Spleen (tissue), 11 donors: Measurements from ENCODE around the gene RBFA. TPM values are rescaled to one million over a fixed set of nuclear protein-coding genes. Genes with fewer than 3 reads are reported as not detected.
"Not testable (repeated sequence)": the region's sequence is repeated elsewhere in the genome, so short reads cannot be mapped to it uniquely, and the experiment has no call there.

Experiments
- DNase-seq: peaks from one replicate; pipeline ENCODE4 v3.0.0-alpha.2; 2020
- H3K27ac ChIP-seq, 8 donors: fragments of 200-600 bp; sonication (generic) in 7 of 8; 1 replicate in 4 of 8; 2 replicates in 4 of 8; pipeline versions ENCODE4 v1.5.0 to v1.8.0; 2016 to 2021; ENCODE audit warnings: inconsistent platforms in 4 of 8, mild to moderate bottlenecking in 4 of 8, moderate library complexity in 1 of 8
- H3K27me3 ChIP-seq, 7 donors: fragments of 200-600 bp; sonication (generic) in 6 of 7; replicated peaks in 1 of 7; 1 replicate in 4 of 7; 2 replicates in 3 of 7; pipeline versions ENCODE4 v1.5.0 to v1.8.0; 2016 to 2021; ENCODE audit warnings: inconsistent platforms in 3 of 7, mild to moderate bottlenecking in 1 of 7
- H3K36me3 ChIP-seq, 6 donors: fragments of 200-600 bp; sonication (generic) in 5 of 6; 1 replicate in 4 of 6; 2 replicates in 2 of 6; pipeline versions ENCODE4 v1.5.0 to v1.8.0; 2016 to 2021; ENCODE audit warnings: inconsistent platforms in 2 of 6
- H3K4me1 ChIP-seq, 6 donors: fragments of 200-600 bp; sonication (generic) in 5 of 6; 1 replicate in 3 of 6; 2 replicates in 3 of 6; pipeline versions ENCODE4 v1.5.0 to v1.8.0; 2016 to 2021; ENCODE audit warnings: inconsistent platforms in 3 of 6
- H3K4me3 ChIP-seq, 8 donors: fragments of 200-600 bp; sonication (generic) in 7 of 8; 1 replicate in 4 of 8; 2 replicates in 4 of 8; pipeline versions ENCODE4 v1.5.0 to v1.8.0; 2016 to 2021; ENCODE audit warnings: inconsistent platforms in 4 of 8, mild to moderate bottlenecking in 4 of 8, moderate library complexity in 2 of 8
- H3K9me3 ChIP-seq, 8 donors: fragments of 200-600 bp; sonication (generic) in 7 of 8; 1 replicate in 4 of 8; 2 replicates in 4 of 8; pipeline versions ENCODE4 v1.5.0 to v1.8.0; 2016 to 2021; ENCODE audit warnings: inconsistent platforms in 4 of 8
- CTCF ChIP-seq, 11 experiments: fragments of 200-600 bp in 7 of 11; fragments of 450-650 bp in 4 of 11; sonication (generic) in 4 of 11; IDR thresholded peaks in 8 of 11; conservative IDR thresholded peaks in 3 of 11; 1 replicate in 7 of 11; 2 replicates in 4 of 11; pipeline versions ENCODE4 v1.4.0 to v1.8.0; 2016 to 2021; ENCODE audit warnings: antibody characterized with exemption in 11 of 11, inconsistent platforms in 4 of 11, mild to moderate bottlenecking in 1 of 11
- POLR2A ChIP-seq, 3 donors: fragments of 450-650 bp; IDR thresholded peaks; one replicate each; pipeline ENCODE4 v1.5.1; 2017; ENCODE audit warnings: antibody characterized with exemption in 3 of 3, mild to moderate bottlenecking in 1 of 3
- POLR2AphosphoS5 ChIP-seq, 3 donors: sonication (generic); formaldehyde crosslinking; IDR thresholded peaks; one replicate each; pipeline ENCODE4 v1.5.1; 2017; ENCODE audit warnings: antibody characterized with exemption in 3 of 3
- WGBS, 5 donors: extraction: QIAGEN DNeasy Blood & Tissue Kit in 3 of 5; methylation state at CpG; one replicate each; pipeline versions ENCODE4 v1.1.5 to v1.1.7; 2013 to 2018; 5-methylcytosine and 5-hydroxymethylcytosine counted together
- intact Hi-C: fragments of 100-400 bp; cut with DNase I; formaldehyde crosslinking; loops from one replicate; pipeline ENCODE4 v1.15.0; 2023; ENCODE audit warnings: low total_unique reads
- polyA plus RNA-seq, 3 donors: library from polyadenylated mRNA; stranded (reverse); fragments of 200-250 nt; gene quantifications; one replicate each; pipeline ENCODE4 v1.2.1, GENCODE V29; 2013
- total RNA-seq, 7 donors: library from RNA; depleted of rRNA in 3 of 7; stranded (reverse); fragments of >200 nt in 3 of 7; fragmentation: NEBNext Ultra II Directional in 4 of 7; extraction: Animal tissue kit (Norgen Biotek cat#: 25700) in 4 of 7; gene quantifications; one replicate each; pipeline versions ENCODE4 v1.1.0 to v1.2.1, GENCODE V29; 2016 to 2021
- donor health status: healthy with polysubstance abuse.
- donor health status: DM: no; HTN: no; CAD: no; lungs with moderate emphysema.
- donor health status: DM: no; HTN: no; CAD: no.
- donor health status: Bipolar disorder and iron deficiency.
- donor health status: healthy.
- donor health status: DM: no; HTN: no; CAD: no.
- donor health status: DM: yes; HTN: yes; CAD: no.

Gene RBFA
- total and polyA plus RNA-seq, 10 donors = 16.4 to 31.1 (median 19.7) TPM

DNA sequence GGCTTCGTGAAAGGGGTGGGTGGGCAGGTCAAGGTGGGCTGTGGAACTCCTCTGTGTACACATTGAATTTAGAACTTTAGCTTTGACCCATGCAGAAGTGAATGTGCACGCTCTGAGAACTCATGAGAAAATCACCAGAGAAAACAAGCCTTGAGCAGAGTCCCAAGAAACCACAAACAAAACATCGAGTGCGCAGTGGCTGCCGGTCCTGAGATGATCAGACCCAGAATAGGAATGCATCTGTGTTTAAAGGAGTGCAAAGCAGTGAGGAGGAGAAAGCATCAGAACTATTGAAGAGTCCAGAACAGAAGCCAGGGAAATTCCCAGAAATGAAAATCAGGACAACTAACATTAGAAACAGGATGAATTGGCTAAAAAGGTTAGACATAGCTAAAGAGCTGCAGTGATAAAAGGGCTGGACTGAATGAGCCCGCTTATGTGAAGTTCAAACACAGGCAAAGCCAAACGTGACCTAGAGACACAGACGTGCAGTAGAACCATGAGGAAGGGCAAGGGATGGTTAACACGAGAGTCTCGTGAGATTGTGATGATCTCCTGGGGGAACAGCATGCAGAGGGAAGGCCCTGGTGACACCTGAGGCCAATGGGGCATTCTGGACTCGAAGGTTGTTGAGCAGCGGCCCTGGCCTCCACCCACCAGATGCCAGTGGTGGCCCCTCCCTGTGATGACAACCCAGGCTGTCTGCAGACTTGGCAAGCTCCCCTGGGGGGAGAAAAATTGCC lies 29.5 kb upstream of the RBFA start:
- 77 to 85% (median 83%) methylated on average over 12 of the region's 12 CpGs for WGBS, 5 donors

GRCh38 chr18:80006724-80007123 lies 27.5 kb upstream of the RBFA start:
- H3K36me3 ChIP-seq = no peaks in the 10 kb centered on the region
- 67 to 82% (median 70%) methylated on average over 7 of the region's 7 CpGs for WGBS, 5 donors
- peaks cover 0 to 66% (median 47%) of the 10 kb centered on the region in 8 donors for H3K9me3 ChIP-seq
- no peaks in the 10 kb centered on the region for H3K4me1 ChIP-seq
- intact Hi-C loops = no loop called here
- H3K27me3 ChIP-seq = no peaks in the 10 kb centered on the region
- no peak overlapping the region for H3K4me3 ChIP-seq
- no peak for DNase-seq
- TF ChIP-seq POLR2A (IDR thresholded peaks at IDR 0.05) (no peak), CTCF (IDR thresholded peaks at IDR 0.05 in 8 of 11, conservative IDR thresholded peaks at IDR 0.05 in 3 of 11) (no peak), POLR2AphosphoS5 (IDR thresholded peaks at IDR 0.05) (no peak)
- H3K27ac ChIP-seq = no peak overlapping the region

More for the DNA sequence above, 29.5 kb upstream of the RBFA start:
- Histone ChIP-seq H3K27me3 (no peaks in the 10 kb centered on the region), H3K4me1 (no peaks in the 10 kb centered on the region), H3K9me3 (peaks cover 7 to 66% (median 47%) of the 10 kb centered on the region in 8 donors), H3K27ac (no peak overlapping the region), H3K36me3 (no peaks in the 10 kb centered on the region), H3K4me3 (no peak overlapping the region)
- intact Hi-C loops = no loop called here
- TF ChIP-seq POLR2A (IDR thresholded peaks at IDR 0.05) = no peak
- TF ChIP-seq CTCF (IDR thresholded peaks at IDR 0.05 in 8 of 11, conservative IDR thresholded peaks at IDR 0.05 in 3 of 11) = no peak
- no peak for TF ChIP-seq POLR2AphosphoS5 (IDR thresholded peaks at IDR 0.05)
- DNase-seq = no peak

DNA sequence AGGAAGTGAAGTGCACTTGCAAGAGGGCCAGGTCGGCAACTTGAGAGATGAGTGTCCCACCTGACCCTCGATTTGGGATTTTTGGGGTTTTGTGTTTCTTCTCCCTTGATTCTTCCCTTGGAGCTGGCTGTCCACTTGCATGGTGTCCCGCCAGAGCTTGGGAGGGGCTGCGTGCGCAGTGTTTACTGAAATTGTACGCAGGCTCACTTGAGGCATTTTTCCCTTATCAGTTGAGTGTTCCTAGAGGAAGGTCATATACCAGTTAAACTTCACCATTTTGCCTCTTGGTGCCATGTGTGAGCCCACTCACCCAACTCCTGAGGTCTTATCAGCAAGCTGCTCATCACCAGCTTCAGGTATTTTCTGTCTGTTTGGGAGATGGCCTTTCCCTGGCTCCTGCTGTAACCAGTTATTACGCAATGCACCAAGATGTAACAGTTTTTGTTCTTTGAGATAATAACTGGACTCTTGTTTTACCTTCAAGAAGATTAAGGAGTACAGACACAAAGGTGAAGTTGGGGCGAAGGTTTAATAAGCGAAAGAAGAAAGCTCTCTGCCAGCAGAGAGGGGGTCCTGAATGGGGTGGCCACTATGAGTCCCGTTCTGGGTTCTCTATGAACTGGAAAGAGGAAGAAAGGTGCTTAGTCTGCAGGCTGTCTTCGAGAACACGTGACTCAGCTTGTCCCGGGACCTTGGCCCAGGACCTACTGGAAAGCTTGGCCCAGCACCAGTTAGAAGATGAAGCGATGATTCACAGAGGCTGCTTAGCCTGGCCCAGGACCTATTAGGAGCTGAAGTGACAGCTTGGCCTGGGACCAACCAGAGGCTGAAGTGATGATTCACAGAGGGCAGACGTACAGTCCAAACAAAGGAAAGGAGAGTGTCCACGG lies 24.3 kb upstream of the RBFA start:
- H3K4me3 ChIP-seq = no peak overlapping the region
- WGBS, 5 donors = 83 to 95% (median 90%) methylated on average over 16 of the region's 16 CpGs
- intact Hi-C loops = no loop called here
- no peak for DNase-seq
- no peak overlapping the region for H3K27ac ChIP-seq
- H3K9me3 ChIP-seq = peaks cover 0 to 90% (median 68%) of the 10 kb centered on the region in 8 donors
- TF ChIP-seq POLR2AphosphoS5 (IDR thresholded peaks at IDR 0.05) (no peak), POLR2A (IDR thresholded peaks at IDR 0.05) (no peak)
- H3K36me3 ChIP-seq = no peaks in the 10 kb centered on the region
- no peaks in the 10 kb centered on the region for H3K4me1 ChIP-seq
- no peaks in the 10 kb centered on the region for H3K27me3 ChIP-seq

DNA sequence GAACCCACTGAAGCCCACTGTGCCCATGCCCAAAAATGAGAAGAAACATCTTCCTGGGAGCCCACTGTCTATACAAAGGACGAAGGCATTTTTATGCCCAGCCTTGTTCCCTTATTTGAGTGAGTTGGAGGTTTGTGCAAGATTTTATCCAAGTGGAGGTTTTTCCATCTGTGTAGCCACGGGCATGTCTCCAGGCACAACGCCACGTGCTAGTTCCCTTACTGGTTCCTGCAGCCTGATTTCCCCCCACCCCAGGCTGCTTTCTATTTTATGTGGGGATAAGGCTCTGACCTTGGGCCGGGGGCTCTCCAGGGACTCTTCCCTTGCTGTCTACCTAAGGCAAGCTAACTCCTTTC lies 23.7 kb upstream of the RBFA start:
- WGBS, 5 donors = 80 to 91% (median 87%) methylated on average over 5 of the region's 5 CpGs
- H3K9me3 ChIP-seq = peaks cover 0 to 95% (median 71%) of the 10 kb centered on the region in 8 donors
- TF ChIP-seq CTCF (IDR thresholded peaks at IDR 0.05 in 8 of 11, conservative IDR thresholded peaks at IDR 0.05 in 3 of 11) = no peak
- no peak for TF ChIP-seq POLR2AphosphoS5 (IDR thresholded peaks at IDR 0.05)
- no peak for TF ChIP-seq POLR2A (IDR thresholded peaks at IDR 0.05)
- H3K4me1 ChIP-seq = no peaks in the 10 kb centered on the region
- no peak overlapping the region for H3K4me3 ChIP-seq
- no peaks in the 10 kb centered on the region for H3K27me3 ChIP-seq
- intact Hi-C loops = no loop called here
- DNase-seq = no peak
- no peaks in the 10 kb centered on the region for H3K36me3 ChIP-seq
- H3K27ac ChIP-seq = no peak overlapping the region

DNA sequence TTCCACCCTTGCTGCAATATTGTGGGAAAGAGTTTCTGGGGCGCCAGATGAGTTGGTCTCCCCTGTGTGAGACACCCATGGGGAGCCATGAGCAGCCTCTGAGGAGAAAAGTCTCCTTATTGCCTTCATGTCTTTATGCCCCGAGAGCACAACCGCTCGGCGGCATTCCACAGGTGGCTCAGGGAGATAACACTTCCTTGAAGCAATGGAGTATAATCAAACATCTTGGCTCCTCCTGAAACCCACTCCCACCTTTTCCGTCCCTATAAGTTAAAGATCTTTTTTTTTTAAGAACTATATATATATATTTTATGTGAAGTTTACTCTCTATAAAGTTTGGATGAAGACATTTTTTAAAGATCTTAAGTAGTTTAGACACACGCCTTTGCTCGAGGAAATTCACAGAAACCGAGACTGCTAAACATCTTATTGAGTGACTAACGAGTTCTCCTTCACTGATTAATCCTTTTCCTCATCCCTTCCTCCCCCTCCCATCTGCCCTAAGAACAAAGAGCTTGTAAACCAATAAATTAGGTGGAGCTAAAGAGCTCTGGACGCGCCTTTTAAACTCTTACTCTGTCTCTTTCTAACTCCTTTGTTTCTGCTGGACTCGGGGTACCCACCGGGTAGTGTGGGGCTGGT lies 22.6 kb upstream of the RBFA start:
- WGBS, 5 donors = 92 to 95% (median 94%) methylated on average over 14 of the region's 14 CpGs
- H3K36me3 ChIP-seq, H3K4me3 ChIP-seq, H3K27ac ChIP-seq, H3K27me3 ChIP-seq, H3K4me1 ChIP-seq, intact Hi-C loops, DNase-seq: not testable (repeated sequence)
- peaks cover 0 to 86% (median 71%) of the 10 kb centered on the region in 8 donors for H3K9me3 ChIP-seq
